ENCODE data around the gene PTPN11.

GRCh38 chr12:112540021-112540420, 121.3 kb downstream of the PTPN11 start:
- TF ChIP-seq CTCF (IDR thresholded peaks at IDR 0.05; ENCODE audit: low read length) = no peak
- TF ChIP-seq EZH2phosphoT487 (IDR thresholded peaks at IDR 0.05; ENCODE audit: low read length) = no peak
- no peak for TF ChIP-seq EZH2 (optimal IDR thresholded peaks at IDR 0.05; ENCODE audit: low read depth, low read length)

Data from MM.1S (cell line).